ENCODE results near the gene PLEKHG4B. TPM values are rescaled to one million over a fixed set of nuclear protein-coding genes. Genes with fewer than 3 reads are reported as not detected.

PLEKHG4B gene
- total RNA-seq, 5 donors from 2014 or later (not counting 1 experiment from before 2014, with no cell fraction given) = 0.06 to 0.09 TPM; not detected in 3

GRCh38 chr5:166441-167372 lies 74.7 kb downstream of the PLEKHG4B start:
- H3K27ac Mint-ChIP-seq = no peak overlapping the region
- ChIA-PET POLR2A (no interaction called here), CTCF (no interaction called here)
- ATAC-seq (replicated peaks in 1 of 4) (no peak), DNase-seq (no peak)
- Histone ChIP-seq H3K9me3 (no peaks in the 10 kb centered on the region), H3K27ac (ENCODE audit: low read length) (no peak overlapping the region), H3K36me3 (ENCODE audit: control insufficient read depth in 2 of 2, extremely low read depth in 1 of 2, insufficient read depth in 1 of 2, low read length in 1 of 2) (no peaks in the 10 kb centered on the region), H3K4me1 (ENCODE audit: control insufficient read depth in 1 of 2, extremely low read depth in 1 of 2, insufficient read depth in 2 of 2, low read length in 2 of 2) (no peaks in the 10 kb centered on the region), H3K4me3 (ENCODE audit: control insufficient read depth in 1 of 2, extremely low read depth in 1 of 2, low read length in 1 of 2) (no peak overlapping the region), H3K27me3 (replicated peaks in 1 of 2; ENCODE audit: control insufficient read depth in 2 of 2, extremely low read depth in 1 of 2, insufficient read depth in 2 of 2, low read length in 1 of 2) (peaks cover 0 to 24% of the 10 kb centered on the region in 2 experiments)
- no peak overlapping the region for H3K4me3 Mint-ChIP-seq
- 84% methylated on average over 12 of the region's 27 CpGs for WGBS (ENCODE audit: insufficient coverage)
- H3K9me3 Mint-ChIP-seq = no peaks in the 10 kb centered on the region
- no peaks in the 10 kb centered on the region for H3K27me3 Mint-ChIP-seq
- no peaks in the 10 kb centered on the region for H3K4me1 Mint-ChIP-seq
- H3K36me3 Mint-ChIP-seq = no peaks in the 10 kb centered on the region

- CTCF ChIA-PET = no interaction called here
- POLR2A ChIA-PET = no interaction called here
- ATAC-seq (replicated peaks in 1 of 4) = no peak
- H3K27ac ChIP-seq (ENCODE audit: low read length) = no peak overlapping the region
- DNase-seq = no peak
- no peaks in the 10 kb centered on the region for H3K36me3 ChIP-seq (ENCODE audit: control insufficient read depth in 2 of 2, extremely low read depth in 1 of 2, insufficient read depth in 1 of 2, low read length in 1 of 2)
- H3K36me3 Mint-ChIP-seq = no peaks in the 10 kb centered on the region
- H3K9me3 Mint-ChIP-seq = no peaks in the 10 kb centered on the region
- H3K4me1 Mint-ChIP-seq = no peaks in the 10 kb centered on the region
- peaks cover 0 to 26% of the 10 kb centered on the region in 2 experiments for H3K27me3 ChIP-seq (replicated peaks in 1 of 2; ENCODE audit: control insufficient read depth in 2 of 2, extremely low read depth in 1 of 2, insufficient read depth in 2 of 2, low read length in 1 of 2)
- WGBS (ENCODE audit: insufficient coverage) = 92% methylated on average over 2 of the region's 7 CpGs
- H3K9me3 ChIP-seq = no peaks in the 10 kb centered on the region
- H3K27ac Mint-ChIP-seq = no peak overlapping the region
- H3K4me3 ChIP-seq (ENCODE audit: control insufficient read depth in 1 of 2, extremely low read depth in 1 of 2, low read length in 1 of 2) = no peak overlapping the region
- no peaks in the 10 kb centered on the region for H3K4me1 ChIP-seq (ENCODE audit: control insufficient read depth in 1 of 2, extremely low read depth in 1 of 2, insufficient read depth in 2 of 2, low read length in 2 of 2)
- H3K4me3 Mint-ChIP-seq = no peak overlapping the region
- peaks cover 0 to under 1% of the 10 kb centered on the region in 2 donors for H3K27me3 Mint-ChIP-seq
Observed at GRCh38 chr5:167511-167910, 75.5 kb downstream of the PLEKHG4B start.

- WGBS (ENCODE audit: insufficient coverage) = 82% methylated on average over 12 of the region's 18 CpGs
Observed at GRCh38 chr5:167982-168660, 76.2 kb downstream of the PLEKHG4B start.

GRCh38 chr5:169071-169727 lies 77.2 kb downstream of the PLEKHG4B start:
- Histone ChIP-seq H3K36me3 (ENCODE audit: control insufficient read depth in 2 of 2, extremely low read depth in 1 of 2, insufficient read depth in 1 of 2, low read length in 1 of 2) (no peaks in the 10 kb centered on the region), H3K4me1 (ENCODE audit: control insufficient read depth in 1 of 2, extremely low read depth in 1 of 2, insufficient read depth in 2 of 2, low read length in 2 of 2) (no peaks in the 10 kb centered on the region), H3K4me3 (ENCODE audit: control insufficient read depth in 1 of 2, extremely low read depth in 1 of 2, low read length in 1 of 2) (no peak overlapping the region), H3K27ac (ENCODE audit: low read length) (no peak overlapping the region), H3K27me3 (replicated peaks in 1 of 2; ENCODE audit: control insufficient read depth in 2 of 2, extremely low read depth in 1 of 2, insufficient read depth in 2 of 2, low read length in 1 of 2) (peaks cover 0 to 26% of the 10 kb centered on the region in 2 experiments), H3K9me3 (no peaks in the 10 kb centered on the region)
- ATAC-seq (replicated peaks in 1 of 4) (no peak), DNase-seq (no peak)
- Mint-ChIP-seq H3K4me3 (no peak overlapping the region), H3K9me3 (no peaks in the 10 kb centered on the region), H3K4me1 (no peaks in the 10 kb centered on the region), H3K27ac (no peak overlapping the region), H3K27me3 (peaks cover 4 to 11% of the 10 kb centered on the region in 2 donors), H3K36me3 (no peaks in the 10 kb centered on the region)
- CTCF ChIA-PET = no interaction called here
- POLR2A ChIA-PET = no interaction called here
- WGBS (ENCODE audit: insufficient coverage) = 82% methylated on average over 29 of the region's 32 CpGs

More at GRCh38 chr5:167982-168660, 76.2 kb downstream of the PLEKHG4B start:
- Mint-ChIP-seq H3K27me3 (peaks cover 0 to 5% of the 10 kb centered on the region in 2 donors), H3K36me3 (no peaks in the 10 kb centered on the region), H3K4me1 (no peaks in the 10 kb centered on the region), H3K27ac (no peak overlapping the region), H3K4me3 (no peak overlapping the region), H3K9me3 (no peaks in the 10 kb centered on the region)
- no peak for ATAC-seq (replicated peaks in 1 of 4)
- CTCF ChIA-PET = no interaction called here
- H3K27me3 ChIP-seq (replicated peaks in 1 of 2; ENCODE audit: control insufficient read depth in 2 of 2, extremely low read depth in 1 of 2, insufficient read depth in 2 of 2, low read length in 1 of 2) = peaks cover 0 to 21% of the 10 kb centered on the region in 2 experiments
- no peaks in the 10 kb centered on the region for H3K36me3 ChIP-seq (ENCODE audit: control insufficient read depth in 2 of 2, extremely low read depth in 1 of 2, insufficient read depth in 1 of 2, low read length in 1 of 2)
- H3K27ac ChIP-seq (ENCODE audit: low read length) = no peak overlapping the region
- H3K4me1 ChIP-seq (ENCODE audit: control insufficient read depth in 1 of 2, extremely low read depth in 1 of 2, insufficient read depth in 2 of 2, low read length in 2 of 2) = no peaks in the 10 kb centered on the region
- POLR2A ChIA-PET = no interaction called here
- H3K4me3 ChIP-seq (ENCODE audit: control insufficient read depth in 1 of 2, extremely low read depth in 1 of 2, low read length in 1 of 2) = no peak overlapping the region
- no peaks in the 10 kb centered on the region for H3K9me3 ChIP-seq
- DNase-seq = no peak

- no peaks in the 10 kb centered on the region for H3K9me3 ChIP-seq
- H3K27ac ChIP-seq (ENCODE audit: low read length) = no peak overlapping the region
- no peaks in the 10 kb centered on the region for H3K4me1 ChIP-seq (ENCODE audit: control insufficient read depth in 1 of 2, extremely low read depth in 1 of 2, insufficient read depth in 2 of 2, low read length in 2 of 2)
- POLR2A ChIA-PET = no interaction called here
- 91% methylated on average over 6 of the region's 12 CpGs for WGBS (ENCODE audit: insufficient coverage)
- H3K9me3 Mint-ChIP-seq = no peaks in the 10 kb centered on the region
- peaks cover 4 to 15% of the 10 kb centered on the region in 2 donors for H3K27me3 Mint-ChIP-seq
- ATAC-seq (replicated peaks in 1 of 4) (no peak), DNase-seq (no peak)
- H3K4me3 ChIP-seq (ENCODE audit: control insufficient read depth in 1 of 2, extremely low read depth in 1 of 2, low read length in 1 of 2) = no peak overlapping the region
- peaks cover 0 to 26% of the 10 kb centered on the region in 2 experiments for H3K27me3 ChIP-seq (replicated peaks in 1 of 2; ENCODE audit: control insufficient read depth in 2 of 2, extremely low read depth in 1 of 2, insufficient read depth in 2 of 2, low read length in 1 of 2)
- H3K4me1 Mint-ChIP-seq = no peaks in the 10 kb centered on the region
- no peak overlapping the region for H3K27ac Mint-ChIP-seq
- H3K36me3 ChIP-seq (ENCODE audit: control insufficient read depth in 2 of 2, extremely low read depth in 1 of 2, insufficient read depth in 1 of 2, low read length in 1 of 2) = no peaks in the 10 kb centered on the region
- H3K36me3 Mint-ChIP-seq = no peaks in the 10 kb centered on the region
- CTCF ChIA-PET = no interaction called here
- H3K4me3 Mint-ChIP-seq = no peak overlapping the region
Observed at GRCh38 chr5:169728-170094, 77.7 kb downstream of the PLEKHG4B start.

- Mint-ChIP-seq H3K27me3 (peaks cover 4 to 15% of the 10 kb centered on the region in 2 donors), H3K4me1 (no peaks in the 10 kb centered on the region), H3K9me3 (no peaks in the 10 kb centered on the region), H3K36me3 (no peaks in the 10 kb centered on the region), H3K4me3 (no peak overlapping the region), H3K27ac (no peak overlapping the region)
- POLR2A ChIA-PET = no interaction called here
- Histone ChIP-seq H3K36me3 (ENCODE audit: control insufficient read depth in 2 of 2, extremely low read depth in 1 of 2, insufficient read depth in 1 of 2, low read length in 1 of 2) (no peaks in the 10 kb centered on the region), H3K9me3 (no peaks in the 10 kb centered on the region), H3K27ac (ENCODE audit: low read length) (no peak overlapping the region), H3K4me1 (ENCODE audit: control insufficient read depth in 1 of 2, extremely low read depth in 1 of 2, insufficient read depth in 2 of 2, low read length in 2 of 2) (no peaks in the 10 kb centered on the region), H3K27me3 (replicated peaks in 1 of 2; ENCODE audit: control insufficient read depth in 2 of 2, extremely low read depth in 1 of 2, insufficient read depth in 2 of 2, low read length in 1 of 2) (peaks cover 0 to 31% of the 10 kb centered on the region in 2 experiments), H3K4me3 (ENCODE audit: control insufficient read depth in 1 of 2, extremely low read depth in 1 of 2, low read length in 1 of 2) (no peak overlapping the region)
- ATAC-seq (replicated peaks in 1 of 4) (no peak), DNase-seq (no peak)
- 83% methylated on average over 37 of the region's 37 CpGs for WGBS (ENCODE audit: insufficient coverage)
- CTCF ChIA-PET = no interaction called here
Observed at GRCh38 chr5:170971-171800, 79.2 kb downstream of the PLEKHG4B start.
